ENCODE data around the gene OR52I1.

Gene OR52I1

DNA sequence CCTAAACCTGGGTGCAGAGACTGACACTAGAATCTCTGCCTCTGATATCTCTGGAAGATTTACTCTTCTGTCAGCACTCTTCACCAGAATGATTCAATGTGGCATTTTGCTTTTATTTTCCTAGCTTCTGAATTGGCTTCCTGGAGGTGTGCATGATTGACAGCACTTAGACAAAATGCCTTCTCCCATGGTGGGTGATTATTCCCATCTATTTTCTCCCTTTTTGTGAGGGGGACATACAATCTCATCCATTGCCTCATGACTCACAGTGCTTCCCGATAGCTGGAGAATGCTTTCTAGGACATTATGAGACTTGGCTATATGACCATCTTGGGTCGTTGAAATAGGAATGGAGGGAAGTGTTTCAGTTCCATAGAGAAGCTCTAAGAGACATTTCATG lies 18.1 kb downstream of the OR52I1 start:
- no peak for DNase-seq (ENCODE audit: low read depth in 3 of 3)

GRCh38 chr11:4615856-4616444 lies 22.1 kb downstream of the OR52I1 start:
- DNase-seq (ENCODE audit: low read depth in 3 of 3) = no peak

- no peak for DNase-seq (ENCODE audit: low read depth in 3 of 3)
Measured at GRCh38 chr11:4619514-4619913, 25.7 kb downstream of the OR52I1 start.

DNA sequence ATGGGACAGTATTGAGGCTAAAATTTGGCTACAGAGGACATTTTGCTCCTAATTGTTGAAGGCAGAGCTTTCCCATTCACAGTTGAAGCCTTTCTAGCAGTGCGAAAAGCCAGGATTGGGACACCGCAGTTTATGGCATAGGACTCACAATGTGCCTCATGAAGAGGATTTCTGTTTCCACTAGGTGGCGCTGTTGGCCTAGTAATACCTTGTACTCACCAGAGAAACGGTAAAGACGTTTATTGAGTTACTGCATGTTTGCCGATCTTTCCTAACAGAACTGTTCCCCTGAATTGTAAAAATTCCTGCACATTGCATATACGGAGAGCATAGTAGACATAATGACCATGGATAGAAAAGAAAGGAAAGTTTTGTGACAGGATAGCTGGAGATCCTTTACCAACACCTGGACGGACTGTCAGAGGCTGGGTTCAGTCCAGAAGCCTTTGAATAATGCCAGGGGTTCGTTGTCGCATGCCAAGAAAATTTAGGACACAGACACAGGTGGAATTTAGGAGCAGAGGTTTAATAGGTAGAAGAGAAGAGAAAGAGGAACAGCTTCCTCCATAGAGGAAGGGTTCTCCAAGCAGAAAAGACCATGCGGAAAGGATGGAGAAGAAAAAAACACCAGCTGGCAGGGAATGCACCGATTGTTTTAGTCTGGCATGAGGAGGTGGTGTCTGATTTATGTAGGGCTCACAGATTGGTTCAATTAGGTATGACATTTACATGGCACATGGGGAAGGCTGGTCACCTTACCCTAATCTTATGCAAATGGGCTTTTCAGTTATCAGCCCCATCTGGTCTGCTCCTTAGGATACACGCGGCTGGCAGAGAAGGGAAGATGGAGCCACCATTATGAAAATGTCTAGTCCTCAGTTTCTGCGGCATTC lies 32.6 kb downstream of the OR52I1 start:
- peak in 2 of 3 experiments; percentile 26 to 27 for DNase-seq (ENCODE audit: low read depth in 3 of 3)

DNA sequence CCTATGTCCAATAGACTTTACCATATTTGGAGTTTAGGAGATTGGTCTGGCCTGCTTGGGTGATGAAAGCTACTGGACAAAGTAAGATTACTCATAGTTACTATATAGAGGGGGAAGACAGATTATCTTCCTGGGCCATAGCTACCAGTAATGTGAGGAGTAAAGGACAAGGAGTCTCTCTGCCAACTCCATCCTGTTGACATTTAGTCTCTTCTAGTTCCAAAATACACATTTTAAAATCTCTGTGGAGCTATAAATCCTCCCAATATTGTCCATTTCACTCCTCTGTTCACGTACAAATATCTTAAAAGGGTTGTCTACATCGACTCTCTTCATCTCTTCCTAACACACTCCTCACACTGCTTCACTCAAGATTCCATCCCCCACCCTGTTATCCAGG lies 42.3 kb downstream of the OR52I1 start:
- DNase-seq (ENCODE audit: low read depth in 3 of 3) = no peak

DNA sequence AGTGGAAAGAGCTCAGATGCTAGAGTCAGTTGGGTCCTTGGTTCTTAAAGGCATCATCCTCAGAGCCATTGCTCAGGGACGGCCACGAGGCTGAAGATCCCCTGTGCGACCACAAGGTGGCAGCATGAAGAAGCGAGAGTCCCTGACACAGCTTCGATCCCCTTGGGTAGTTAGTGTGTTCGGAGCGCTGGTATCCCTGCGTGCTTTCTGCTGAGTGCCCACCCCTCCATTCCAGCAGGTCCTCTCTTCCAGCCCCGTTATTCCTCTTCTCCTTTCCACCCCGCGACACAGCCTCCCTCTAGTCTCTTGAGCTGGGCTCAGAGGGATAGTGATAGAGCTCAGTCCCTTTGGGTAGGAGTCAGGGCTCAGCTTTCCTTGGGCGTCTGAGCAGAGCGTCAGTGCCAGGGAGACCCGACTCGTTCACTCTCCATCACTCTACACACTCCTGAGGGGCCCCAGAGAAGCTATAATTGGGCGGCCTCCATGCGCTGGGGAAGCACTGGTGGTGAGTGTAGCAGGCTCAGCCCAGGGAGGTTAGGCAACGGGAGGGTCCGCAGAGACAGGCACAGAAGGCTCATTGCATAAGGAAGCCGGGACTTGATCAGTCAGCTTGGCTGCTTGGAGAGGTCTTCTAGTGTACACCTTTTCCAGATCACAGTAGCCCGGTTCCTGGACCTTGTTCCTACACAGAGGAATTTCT lies 43.3 kb downstream of the OR52I1 start, which contains the start of gene OR51D1:
Gene OR51D1, plus strand, starts transcription at position 516 of the 700 bp plus-strand sequence. CDS start 2,314 bp downstream, outside the sequence.
- peak; percentile 43 to 65 (median 50) for DNase-seq (ENCODE audit: low read depth in 3 of 3)

DNA sequence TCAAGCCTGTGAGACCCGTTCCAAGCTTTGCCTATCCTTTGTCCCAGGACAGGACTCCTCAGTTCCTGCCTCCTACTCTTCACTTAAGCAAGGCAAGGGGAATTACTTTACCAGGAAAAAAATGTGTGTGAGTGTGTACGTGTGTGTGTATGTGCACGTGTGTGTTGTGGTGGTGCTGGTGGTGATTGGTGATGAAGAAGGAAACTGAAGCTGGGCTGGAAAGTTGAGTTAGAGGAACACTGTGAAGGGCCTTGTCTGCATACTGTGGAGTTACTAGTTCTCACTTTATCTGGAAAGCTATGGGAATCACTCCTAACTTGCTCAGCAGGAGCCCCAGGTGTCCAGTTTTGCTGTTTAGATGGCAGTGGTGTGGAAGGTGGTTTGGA lies 43.8 kb downstream of the OR52I1 start:
- DNase-seq (ENCODE audit: low read depth in 3 of 3) = no peak

GRCh38 chr11:4639931-4640330 lies 46.1 kb downstream of the OR52I1 start:
- no peak for DNase-seq (ENCODE audit: low read depth in 3 of 3)

DNA sequence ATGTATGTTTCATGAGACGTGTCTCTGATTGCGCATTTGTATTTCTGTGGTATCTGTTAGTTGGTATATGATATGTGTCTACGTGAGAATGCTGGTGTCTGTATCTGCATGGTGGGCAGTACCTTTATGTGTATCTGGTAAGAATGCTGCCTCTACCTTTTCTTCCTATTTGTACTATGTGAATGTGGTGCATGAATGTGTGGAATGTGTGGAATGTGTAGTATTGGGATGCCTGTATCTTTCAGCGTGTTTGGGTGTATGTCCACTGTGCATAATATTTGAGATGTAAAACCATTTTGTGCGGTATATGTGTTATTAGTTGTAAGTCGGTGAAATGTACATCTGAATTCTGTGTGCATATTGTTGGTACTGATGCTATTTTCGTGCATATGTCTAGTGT lies 47.7 kb downstream of the OR52I1 start:
- no peak for DNase-seq (ENCODE audit: low read depth in 3 of 3)

GRCh38 chr11:4642043-4642442 lies 48.2 kb downstream of the OR52I1 start:
- DNase-seq (ENCODE audit: low read depth in 3 of 3) = no peak

DNA sequence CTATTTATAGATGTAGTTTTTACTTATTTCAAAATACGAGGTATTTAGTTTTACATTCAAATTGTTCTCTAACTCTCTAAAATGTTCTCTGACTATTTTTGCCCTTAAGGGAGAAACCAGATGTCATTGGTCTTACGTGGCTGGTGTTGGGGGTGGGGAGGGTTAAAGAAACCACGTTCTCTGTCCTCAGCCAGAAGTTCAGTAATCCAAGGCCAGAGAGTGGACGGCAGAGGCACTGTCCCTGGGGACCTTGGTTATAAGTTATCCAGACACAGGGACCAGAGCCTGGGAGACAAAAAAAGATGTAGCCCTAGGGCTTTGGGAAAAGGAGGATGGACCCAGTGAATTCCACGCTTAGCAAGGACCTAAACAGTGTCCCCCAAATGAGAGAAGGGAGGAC lies 49.2 kb downstream of the OR52I1 start:
- no peak for DNase-seq (ENCODE audit: low read depth in 3 of 3)

DNA sequence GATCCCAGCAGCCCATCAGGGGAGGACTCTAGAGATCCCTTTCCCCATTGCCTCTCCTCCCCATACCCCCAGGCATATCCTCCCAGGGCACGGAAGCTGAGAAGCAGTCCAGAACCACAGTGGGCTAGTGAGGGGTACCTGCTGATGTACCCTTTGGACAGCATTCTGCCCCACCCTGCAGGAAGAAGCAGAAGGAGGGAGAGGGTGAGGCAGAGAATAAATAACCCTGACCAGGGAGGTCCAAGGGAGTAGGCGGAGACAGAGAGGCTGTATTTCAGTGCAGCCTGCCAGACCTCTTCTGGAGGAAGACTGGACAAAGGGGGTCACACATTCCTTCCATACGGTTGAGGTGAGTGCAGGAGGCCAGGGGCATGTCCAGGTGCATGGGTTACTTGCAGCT lies 49.8 kb downstream of the OR52I1 start, which contains the start of gene OR51E1:
Gene OR51E1, plus strand, starts transcription at position 301 of the 400 bp plus-strand sequence. CDS start 8,545 bp downstream, outside the sequence.
- no peak for DNase-seq (ENCODE audit: low read depth in 3 of 3)

GRCh38 chr11:4644233-4644632 lies 50.4 kb downstream of the OR52I1 start:
- no peak for DNase-seq (ENCODE audit: low read depth in 3 of 3)

Measured in stimulated activated CD4-positive, alpha-beta T cell treated with anti-CD3 and anti-CD28 coated beads, TNF-alpha, amount 100 ng/mL, for 24 hours (primary cell).